GM18519 (cell line): Measurements from ENCODE around the gene ENTREP1.
"Not testable (repeated sequence)": the region's sequence is repeated elsewhere in the genome, so short reads cannot be mapped to it uniquely, and the experiment has no call there.

ENCODE experiments used
- ATAC-seq: cut with Tn5 transposase; IDR thresholded peaks from one replicate; pipeline ENCODE4 v1.9.1; 2021; ENCODE audit warnings: mild to moderate bottlenecking, moderate library complexity; ENCODE audit not compliant: unreplicated experiment, low FRiP score

ENTREP1 gene, protein sequence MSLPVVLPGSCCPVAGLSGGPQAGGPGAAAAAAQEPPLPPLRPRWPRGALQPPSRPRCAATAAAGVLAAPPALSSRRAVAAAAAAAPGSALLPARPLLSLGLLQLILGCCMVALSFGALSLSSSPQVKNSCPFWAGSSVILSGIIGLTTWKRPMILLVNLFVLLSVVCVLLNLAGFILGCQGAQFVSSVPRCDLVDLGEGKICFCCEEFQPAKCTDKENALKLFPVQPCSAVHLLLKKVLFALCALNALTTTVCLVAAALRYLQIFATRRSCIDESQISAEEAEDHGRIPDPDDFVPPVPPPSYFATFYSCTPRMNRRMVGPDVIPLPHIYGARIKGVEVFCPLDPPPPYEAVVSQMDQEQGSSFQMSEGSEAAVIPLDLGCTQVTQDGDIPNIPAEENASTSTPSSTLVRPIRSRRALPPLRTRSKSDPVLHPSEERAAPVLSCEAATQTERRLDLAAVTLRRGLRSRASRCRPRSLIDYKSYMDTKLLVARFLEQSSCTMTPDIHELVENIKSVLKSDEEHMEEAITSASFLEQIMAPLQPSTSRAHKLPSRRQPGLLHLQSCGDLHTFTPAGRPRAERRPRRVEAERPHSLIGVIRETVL

DNA sequence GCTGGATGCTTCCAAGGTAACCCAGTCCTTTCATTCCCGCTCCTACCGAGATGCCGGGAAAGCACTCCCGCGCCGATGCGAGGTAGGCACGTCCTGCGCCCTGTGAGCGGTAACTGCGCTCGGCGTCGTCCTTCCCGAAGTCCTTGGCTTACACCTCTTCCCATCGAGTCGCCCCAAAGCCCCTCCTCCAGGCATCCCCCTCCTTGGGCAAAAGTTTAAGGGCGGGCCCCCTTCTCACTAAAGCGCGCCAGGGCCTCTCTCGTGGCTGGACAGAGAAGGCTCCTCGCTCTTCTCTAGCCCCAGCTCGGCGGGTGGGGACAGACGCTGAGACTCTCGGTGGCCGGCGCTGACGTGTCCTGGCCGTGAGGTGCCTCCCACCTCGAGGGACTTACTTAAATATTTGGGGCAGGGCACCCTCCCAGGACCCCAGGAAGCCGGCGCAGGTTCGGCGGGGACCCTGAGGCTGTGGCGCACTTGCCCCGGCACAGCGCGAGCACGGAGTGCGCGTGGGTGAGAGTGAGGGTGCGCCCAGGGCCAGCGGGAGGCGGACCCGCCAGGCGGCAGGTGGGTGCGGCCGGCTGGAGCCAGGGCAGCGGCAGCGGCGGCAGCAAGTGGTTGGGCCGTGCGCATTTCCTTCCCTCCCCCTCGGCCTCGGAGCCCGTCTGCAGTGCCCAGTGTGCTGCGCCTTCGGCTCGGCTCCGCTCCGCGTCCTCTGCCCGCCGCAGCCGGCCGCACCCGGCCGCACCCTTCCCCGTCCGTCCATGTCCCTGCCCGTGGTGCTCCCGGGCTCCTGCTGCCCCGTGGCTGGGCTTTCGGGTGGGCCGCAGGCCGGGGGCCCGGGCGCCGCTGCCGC, at the start of gene ENTREP1:
Gene ENTREP1, plus strand, starts transcription at position 667 of the 853 bp plus-strand sequence. Its CDS starts 95 bp downstream, at position 762.
- ATAC-seq, result no peak

DNA sequence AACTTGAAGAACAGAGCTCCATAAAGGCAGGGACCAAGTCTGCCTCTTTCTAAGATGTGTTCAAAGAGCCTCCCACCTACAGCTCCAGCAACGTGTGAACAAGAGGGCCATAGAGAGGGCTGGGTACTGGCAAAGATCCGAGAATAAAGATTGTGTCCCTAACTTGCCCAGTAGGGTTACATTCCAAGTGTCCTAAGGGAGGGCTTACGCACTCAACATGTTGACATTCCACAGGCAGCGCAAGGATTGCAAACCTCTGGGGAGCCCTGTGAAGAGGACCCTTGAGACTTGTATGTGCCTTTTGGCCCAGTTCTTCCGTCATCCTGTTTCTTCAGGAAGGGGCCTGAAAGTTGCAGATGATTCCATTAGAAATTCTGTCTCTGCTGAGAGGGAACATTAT, 48.2 kb upstream of the ENTREP1 start:
- ATAC-seq, result no peak

DNA sequence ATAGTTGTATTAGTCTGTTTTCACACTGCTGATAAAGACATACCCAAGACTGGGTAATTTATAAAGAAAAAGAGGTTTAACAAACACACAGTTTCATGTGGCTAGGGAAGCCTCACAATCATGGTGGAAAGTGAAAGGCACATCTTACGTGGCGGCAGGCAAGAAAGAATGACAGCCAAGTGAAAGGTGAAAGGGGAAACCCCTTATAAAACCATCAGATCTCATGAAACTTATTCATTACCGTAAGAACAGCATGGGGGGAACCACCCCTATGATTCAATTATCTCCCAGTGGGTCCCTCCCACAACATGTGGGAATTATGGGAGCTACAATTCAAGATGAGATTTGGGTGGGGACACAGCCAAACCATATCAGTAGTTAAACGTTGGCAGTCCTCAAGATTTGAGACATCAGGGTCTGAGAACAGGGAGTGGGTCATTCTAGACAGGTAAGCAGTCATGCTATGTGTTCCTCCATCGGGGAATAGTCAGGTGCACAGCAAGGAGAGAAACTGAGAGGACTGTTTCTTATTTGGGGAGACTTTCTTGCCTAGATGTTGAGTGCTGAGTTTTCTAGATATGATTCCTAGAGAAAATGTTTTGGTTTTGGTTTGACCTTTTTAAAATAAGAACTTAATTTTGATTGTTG, 45.8 kb upstream of the ENTREP1 start:
- peak; percentile 44 for ATAC-seq

DNA sequence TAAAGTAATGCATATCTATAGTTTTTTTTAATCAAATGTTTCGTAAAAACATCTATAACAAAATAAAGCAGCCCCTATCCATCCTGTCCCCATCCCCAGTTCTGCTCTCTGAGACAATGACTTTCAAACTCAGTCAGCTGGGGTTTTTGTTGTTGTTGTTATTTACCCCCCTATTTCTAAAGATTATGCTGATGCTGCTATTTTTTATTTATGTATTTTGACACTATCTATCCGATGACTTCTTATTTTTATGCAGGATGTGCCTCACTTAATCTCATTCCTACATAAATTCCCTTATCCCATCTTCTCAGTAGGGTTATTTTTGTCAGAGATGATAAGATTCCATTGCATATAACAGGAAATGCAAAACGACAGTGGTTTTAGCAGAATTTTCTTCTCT, 45.3 kb upstream of the ENTREP1 start:
- ATAC-seq, result no peak

DNA sequence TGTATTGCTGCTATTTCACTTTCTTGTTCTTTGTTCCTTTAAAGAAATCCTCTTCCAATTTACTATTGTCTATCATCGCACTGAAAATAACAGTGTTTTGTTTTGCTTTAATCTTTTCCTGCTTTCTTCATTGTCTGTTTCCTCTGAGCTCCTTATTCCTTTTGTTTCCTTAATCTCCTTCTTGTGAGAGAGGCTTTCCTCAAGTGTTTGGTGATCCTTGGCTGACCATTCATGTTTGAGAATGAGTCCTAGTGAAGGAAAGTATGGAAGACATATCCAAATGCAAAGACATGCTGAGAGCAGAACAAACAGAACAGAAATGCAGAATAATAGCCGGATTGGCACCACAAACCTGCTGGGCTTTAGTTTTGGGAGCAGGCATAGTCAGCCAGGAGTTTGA, 42.0 kb upstream of the ENTREP1 start:
- ATAC-seq, result no peak

DNA sequence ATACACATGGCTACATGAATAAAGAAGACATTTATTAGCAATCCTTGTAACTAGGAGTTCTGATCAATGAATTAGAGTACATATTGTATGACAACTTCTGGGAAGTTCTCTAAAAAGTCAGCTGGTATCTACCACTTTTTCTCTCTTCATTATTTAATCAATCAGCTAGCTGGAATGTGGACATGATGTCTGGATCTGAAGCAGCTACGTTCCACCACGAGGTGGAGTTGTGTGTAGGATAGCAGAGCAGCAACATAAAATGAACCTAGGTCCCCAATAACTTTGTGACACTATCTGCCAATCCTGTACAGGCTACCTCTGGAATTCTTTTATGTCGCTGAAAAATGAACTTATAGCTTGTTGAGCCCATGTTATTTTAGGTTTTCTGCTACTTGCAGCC, 32.9 kb upstream of the ENTREP1 start:
- ATAC-seq, result no peak

DNA sequence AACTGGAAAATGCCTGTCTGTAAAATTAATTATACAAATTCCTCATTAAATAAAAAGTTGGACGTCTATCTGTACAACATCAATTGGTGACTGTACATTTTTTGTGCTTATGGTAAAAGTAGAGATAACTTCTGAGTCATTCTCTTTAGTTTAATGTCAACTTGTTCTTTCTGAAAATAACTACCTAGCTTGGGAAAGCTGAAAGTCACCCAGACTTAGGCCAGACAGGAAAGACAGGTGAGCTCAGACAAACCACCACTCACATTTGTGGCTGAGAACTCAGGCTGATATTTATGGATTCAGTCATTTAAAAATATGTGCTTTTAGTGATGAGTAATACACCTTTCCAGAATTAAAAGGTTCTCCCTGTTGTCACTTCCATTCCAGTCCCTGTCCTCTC, 31.9 kb upstream of the ENTREP1 start:
- ATAC-seq, result no peak

DNA sequence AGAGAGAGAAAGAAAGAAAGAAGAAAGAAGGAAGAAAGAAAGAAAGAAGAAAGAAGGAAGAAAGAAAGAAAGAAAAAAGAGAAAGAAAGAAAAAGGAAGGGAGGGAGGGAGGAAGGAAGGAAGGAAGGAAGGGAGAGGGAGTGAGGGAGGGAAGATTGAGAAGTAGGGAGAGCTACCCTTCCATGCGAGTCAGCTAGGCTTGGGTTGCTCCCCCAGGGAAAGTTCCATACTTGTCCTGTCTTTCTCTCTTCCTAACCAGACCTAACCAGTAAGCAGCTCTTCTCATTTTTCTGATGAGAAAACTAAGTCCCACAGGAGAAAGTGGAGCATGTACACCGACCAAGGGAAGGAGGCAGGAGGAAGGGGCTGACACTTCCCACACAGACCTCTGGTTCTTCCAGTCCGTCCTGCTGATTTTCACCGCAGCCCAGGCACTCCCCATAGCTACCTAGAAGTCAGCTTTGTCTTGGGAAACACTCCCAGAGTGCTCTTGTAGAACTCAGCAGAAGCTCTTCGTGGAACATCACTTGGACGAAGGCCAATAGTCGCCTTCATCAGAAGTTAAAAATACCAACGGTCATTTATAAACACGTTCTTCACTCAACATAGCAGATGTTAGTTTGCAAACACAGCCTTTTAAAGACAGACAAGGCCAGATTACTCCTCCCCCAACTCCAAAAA, 29.0 kb upstream of the ENTREP1 start:
- ATAC-seq, result no peak

DNA sequence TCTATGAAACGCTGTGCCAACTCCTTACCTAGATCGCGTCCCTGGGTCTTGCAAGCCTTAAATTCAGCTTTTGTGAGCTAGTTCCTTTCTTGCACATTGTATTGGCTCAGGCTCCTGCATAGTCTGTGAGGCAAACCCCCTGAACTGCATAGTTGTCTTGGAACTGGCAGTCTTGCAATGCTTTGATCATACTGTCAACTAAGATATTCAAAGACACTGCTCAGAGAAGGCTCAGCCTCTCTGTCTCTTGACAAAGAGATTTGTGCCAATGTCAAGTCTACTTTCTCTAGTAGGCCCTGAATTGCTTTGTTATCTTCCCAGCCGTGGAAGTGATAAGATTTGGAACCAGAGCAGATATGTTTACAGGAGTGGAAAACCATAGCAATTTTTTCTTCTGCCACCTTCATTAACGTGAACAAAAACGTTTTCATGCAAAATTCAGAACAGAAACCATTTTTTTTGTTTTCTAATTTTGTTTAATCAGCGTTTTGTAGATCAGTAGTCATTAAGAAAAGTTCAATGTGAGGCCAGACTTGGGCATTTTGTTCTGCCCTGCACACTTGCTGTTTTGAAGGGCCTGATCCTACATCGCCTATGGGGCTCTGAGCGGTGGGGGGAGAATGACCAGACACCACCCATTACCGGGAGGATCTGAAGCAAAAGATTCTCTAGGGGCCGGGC, 27.6 kb upstream of the ENTREP1 start:
- ATAC-seq, result no peak

DNA sequence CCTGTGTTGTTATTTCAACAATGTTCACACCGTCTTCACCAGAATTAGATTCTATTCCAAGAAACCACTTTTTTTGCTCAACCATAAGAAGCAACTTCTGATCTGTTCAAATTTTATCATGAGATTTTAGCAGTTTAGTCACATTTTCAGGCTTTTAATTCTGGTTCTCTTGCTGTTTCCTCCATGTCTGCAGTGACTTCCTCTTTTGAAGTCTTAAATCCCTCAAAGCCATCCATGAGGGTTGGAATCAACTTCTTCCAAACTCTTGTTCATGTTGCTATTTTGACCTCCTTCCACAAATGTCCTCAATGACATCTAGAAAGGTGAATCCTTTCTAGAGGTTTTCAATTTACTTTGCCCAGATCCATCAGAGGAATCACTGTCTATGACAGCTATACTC, 25.7 kb upstream of the ENTREP1 start:
- no peak for ATAC-seq

DNA sequence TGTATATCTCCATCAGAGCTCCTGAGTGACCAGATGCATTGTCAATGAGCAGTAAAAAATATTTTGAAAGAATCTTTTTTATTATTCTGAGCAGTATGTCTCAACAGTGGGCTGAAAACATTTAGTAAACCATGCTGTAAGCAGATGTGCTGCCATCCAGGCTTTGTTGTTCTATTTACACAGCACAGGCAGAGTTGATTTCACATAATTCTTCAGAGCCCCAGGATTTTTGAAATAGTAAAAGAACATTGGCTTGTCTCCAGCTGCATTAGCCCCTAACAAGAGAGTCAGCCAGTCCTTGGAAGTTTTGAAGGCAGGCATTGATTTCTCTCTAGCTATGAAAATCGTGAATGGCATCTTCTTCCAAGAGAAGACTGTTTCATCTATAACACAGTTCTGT, 25.2 kb upstream of the ENTREP1 start:
- no peak for ATAC-seq

DNA sequence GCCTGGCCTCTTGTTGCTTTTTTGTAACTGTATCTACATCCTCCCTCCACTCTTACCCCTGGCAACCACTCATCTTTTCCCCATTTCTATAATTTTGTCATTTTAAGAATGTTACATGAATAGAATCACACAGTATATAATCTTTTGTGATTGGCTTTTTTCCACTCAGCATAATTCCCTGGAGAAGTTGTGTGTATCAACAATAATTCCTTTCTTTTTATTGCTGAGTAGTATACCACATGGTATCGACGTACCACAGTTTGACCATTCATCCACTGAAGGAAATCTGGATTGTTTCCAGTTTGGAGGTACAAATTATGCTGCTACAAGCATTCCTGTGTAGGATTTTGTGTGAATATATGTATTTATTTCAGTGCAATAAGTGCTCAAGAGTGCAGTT, 21.7 kb upstream of the ENTREP1 start:
- ATAC-seq, result no peak

DNA sequence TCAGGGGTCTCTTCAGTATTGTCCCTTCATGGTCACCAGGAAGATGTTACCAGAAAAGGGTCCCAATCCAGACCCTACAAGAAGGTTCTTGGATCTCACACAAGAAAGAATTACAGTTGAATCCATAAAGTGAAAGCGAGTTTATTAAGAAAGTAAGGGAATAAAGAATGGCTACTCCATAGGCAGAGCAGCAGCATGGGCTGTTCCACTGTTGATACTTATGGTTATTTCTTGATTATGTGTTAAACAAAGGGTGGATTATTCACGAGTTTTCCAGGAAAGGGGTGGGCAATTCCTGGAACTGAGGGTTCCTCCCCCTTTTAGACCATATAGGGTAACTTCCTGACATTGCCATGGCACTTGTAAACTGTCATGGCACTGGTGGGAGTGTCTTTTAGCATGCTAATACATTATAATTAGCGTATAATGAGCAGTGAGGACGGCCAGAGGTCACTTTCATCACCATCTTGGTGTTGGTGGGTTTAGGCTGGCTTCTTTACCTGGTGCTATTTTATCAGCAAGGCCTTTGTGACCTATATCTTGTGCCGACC, 18.0 kb upstream of the ENTREP1 start:
- ATAC-seq, result not testable (repeated sequence)

DNA sequence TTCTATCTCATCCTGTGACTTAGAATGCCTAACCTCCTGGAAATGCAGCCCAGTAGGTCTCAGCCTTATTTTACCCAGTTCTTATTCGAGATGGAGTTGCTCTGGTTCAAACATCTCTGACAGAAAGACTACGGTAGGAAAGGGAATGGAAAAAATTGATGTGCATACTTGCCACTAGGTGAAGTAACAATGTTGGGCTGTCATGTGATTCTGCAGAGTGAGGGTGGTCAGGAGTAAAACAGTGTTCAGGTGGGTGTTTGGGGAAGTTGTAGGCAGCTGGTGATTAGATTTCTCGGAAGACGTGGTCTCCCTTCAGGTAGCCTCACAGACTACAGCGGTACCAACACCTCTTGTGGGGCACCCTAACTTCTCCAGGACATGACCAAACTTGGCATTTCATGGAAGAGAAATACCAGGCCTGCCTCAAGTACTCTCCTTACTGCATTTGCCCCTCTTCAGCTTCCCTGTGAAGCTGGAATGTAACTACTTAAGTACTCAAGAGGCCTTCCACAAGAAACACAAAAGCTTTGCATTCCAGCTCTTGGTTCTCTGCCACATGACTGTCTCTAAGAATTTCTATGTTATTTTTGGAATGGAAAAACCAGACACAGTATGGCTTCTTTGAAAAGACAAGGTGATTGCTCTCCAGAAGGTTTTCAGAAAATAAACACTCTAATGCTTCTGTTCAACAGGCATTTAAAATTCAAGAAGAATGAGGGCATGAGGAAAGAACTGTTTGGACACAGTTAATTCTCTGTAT, 17.4 kb upstream of the ENTREP1 start:
- no peak for ATAC-seq

DNA sequence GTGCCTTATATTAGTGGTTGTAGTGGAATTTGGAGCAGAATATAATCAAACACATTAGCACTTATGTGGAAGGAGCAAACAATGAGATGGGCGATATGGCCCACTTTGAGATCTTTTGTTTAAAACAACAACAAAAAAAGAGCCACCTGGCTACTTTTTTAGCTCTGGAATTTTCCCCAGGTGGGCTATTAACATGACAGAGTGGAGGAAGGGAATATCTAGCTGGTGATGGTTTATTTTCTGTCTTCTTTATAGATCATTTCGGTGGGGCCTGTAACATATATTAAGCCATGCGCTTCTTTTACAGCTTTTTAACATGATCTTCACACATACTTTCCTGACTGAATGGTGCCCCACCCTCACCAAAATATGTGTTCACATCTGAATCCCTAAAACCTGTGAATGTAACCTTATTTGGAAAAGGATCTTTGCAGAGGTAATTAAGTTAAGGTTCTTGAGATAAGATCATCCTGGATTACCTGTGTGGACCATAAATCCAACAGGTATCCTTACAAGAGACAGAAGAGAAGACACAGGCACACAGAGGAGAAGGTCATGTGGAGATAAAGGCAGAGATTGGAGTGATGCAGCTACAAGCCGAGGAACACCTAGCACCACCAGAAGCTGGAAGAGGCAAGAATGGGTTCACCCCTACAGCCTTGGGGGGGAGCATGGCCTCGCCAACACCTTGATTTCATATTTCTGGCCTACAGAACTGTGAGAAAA, 16.6 kb upstream of the ENTREP1 start:
- ATAC-seq, result no peak

DNA sequence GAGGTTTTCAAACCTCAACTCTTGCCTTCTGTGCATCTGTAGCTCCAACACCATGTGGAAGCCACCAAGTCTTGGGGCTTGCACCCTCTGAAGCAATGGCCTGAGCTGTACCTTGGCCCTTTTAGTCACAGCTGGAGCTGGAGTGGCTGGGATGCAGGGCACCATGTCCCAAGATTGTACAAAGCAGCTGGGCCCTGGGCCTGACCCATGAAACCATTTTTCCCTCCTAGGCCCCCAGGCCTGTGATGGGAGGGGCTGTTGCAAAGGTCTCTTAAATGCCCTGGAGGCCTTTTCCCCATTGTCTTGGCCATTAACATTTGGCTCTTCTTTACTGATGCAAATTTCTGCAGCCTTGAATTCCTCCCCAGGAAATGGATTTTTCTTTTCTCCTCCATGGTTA, 11.8 kb upstream of the ENTREP1 start:
- no peak for ATAC-seq

DNA sequence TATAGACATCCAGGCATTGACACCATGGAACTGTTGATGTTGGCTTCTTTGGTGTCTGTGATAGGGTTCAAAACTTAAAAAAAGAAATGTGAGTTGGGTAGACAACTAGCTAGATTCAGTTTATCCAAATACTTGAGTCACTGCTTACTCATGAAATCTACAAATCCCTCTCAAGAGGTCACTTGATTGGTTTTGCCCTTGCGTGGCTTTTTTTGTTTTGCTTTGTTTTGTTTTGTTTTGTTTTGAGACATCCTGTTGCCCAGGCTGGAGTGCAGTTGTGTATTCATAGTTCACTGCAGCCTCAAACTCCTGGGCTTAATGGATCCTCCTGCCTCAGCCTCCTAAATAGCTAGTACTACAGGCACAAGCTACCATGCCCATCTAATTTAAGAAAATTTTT, 10.5 kb upstream of the ENTREP1 start:
- no peak for ATAC-seq

DNA sequence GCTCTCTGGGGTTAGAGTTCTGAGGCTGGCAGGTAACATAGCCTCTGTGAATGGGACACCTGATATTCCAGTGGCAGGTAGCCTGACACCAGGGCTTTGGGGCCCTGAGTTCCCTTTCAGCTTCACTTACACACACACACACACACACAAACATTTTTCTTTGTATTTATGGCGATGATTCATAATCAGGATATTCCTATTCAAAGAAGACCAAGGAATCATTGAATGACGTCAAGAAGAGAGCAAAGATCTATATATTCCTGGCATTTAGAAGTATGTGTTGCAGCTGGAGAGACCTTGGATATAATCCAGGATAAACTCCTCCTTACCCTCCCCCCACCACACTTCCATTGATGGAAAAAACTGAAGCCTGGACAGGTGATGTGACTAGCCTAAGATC, 7.9 kb upstream of the ENTREP1 start:
- ATAC-seq, result no peak
